ENCODE measurements around the gene TBRG4.

TBRG4 gene

DNA sequence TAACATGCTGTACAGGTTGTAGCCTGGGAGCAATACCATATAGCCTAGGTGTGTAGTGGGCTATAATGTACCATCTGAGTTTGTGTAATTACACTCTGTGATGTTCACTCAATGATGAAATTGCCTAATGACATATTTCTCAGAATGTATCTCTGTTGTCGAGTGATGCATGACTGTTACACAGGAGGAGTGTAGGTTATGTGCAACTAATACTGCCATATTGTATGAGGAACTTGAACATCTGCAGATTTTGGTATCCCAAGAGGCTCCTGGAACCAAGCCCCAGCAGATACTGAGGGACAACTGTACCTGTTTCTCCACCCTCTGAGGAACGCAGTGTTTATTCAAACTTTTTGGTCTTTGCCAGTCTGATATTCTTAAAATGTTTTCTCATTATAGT, 61.3 kb downstream of the TBRG4 start:
- DNase-seq = no peak
